GM12891 (cell line): ENCODE data around the gene SLC25A44.

ENCODE experiments used
- POLR2A ChIP-seq: IDR thresholded peaks from 2 replicates; pipeline ENCODE4 v1.6.1; 2011; ENCODE audit warnings: low read depth, low read length, control low read depth
- POLR2AphosphoS5 ChIP-seq: IDR thresholded peaks from 2 replicates; pipeline ENCODE4 v1.6.1; 2011; ENCODE audit warnings: low read depth, low read length, control low read depth
- SPI1 ChIP-seq: IDR thresholded peaks from 2 replicates; pipeline ENCODE4 v1.6.1; 2011; ENCODE audit warnings: low read depth, low read length, control low read depth
- TAF1 ChIP-seq: IDR thresholded peaks from 2 replicates; pipeline ENCODE4 v1.6.1; 2011; ENCODE audit warnings: low read depth, low read length, control low read depth

GRCh38 chr1:156242738-156243137 lies 48.8 kb downstream of the SLC25A44 start:
- TF ChIP-seq TAF1 (no peak), POLR2AphosphoS5 (no peak), SPI1 (no peak), POLR2A (no peak; the same call in 1 of the 2 replicates)
